GM21367 (cell line): Measurements from ENCODE around the gene WBP1.
"Not testable (repeated sequence)": the region's sequence is repeated elsewhere in the genome, so short reads cannot be mapped to it uniquely, and the experiment has no call there.

Source experiments
- ATAC-seq: cut with Tn5 transposase; IDR thresholded peaks from one replicate; pipeline ENCODE4 v1.9.1; 2021; ENCODE audit not compliant: unreplicated experiment

WBP1 gene

DNA sequence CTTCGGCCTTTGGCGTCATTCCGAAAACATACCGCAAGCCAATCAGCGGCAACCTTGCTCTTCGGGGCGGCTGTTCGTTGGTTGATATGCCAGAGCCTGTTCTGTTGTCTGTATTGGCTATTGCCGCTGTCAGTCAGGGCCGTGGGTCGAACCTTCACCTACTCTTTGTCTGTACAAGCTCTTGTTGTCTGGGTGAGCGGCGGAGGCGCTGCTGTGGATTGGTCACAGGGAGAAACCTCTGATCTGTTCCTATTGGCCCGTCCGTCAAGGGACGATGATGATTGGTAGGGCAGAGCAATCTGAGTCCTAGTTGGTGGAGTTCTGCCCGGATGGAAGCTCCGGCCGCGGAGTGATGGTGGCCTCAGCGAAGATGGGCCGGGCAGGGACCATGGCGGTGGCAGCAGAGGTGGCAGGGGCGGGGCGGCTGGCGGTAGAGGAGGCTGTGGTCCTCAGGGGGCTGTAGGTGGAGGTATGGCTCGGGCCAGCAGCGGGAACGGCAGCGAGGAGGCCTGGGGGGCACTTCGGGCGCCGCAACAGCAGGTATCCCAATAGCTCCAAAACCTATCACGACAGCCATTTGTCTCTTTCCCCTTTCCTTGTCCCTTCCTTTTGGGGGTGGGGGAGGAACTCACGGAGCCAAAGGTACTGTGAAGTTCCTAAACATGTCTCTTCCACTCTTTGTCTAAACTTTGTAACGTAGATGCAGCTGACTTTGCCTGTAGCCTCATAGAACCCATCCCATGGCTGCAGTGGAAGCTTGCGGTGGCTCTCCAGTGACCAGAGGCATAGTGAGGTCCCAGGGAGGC lies at the start of gene WBP1:
Gene WBP1 (plus strand): TSS at position 307 of the 806 bp plus-strand sequence. CDS start 165 bp downstream, at position 472.
- peak; percentile 75 for ATAC-seq

GRCh38 chr2:74413001-74413698 lies 45.1 kb upstream of the WBP1 start:
- ATAC-seq, result no peak

- no peak for ATAC-seq
Observed at GRCh38 chr2:74414441-74414840, 43.8 kb upstream of the WBP1 start.

GRCh38 chr2:74414881-74415761 lies 43.1 kb upstream of the WBP1 start:
- ATAC-seq, result no peak

DNA sequence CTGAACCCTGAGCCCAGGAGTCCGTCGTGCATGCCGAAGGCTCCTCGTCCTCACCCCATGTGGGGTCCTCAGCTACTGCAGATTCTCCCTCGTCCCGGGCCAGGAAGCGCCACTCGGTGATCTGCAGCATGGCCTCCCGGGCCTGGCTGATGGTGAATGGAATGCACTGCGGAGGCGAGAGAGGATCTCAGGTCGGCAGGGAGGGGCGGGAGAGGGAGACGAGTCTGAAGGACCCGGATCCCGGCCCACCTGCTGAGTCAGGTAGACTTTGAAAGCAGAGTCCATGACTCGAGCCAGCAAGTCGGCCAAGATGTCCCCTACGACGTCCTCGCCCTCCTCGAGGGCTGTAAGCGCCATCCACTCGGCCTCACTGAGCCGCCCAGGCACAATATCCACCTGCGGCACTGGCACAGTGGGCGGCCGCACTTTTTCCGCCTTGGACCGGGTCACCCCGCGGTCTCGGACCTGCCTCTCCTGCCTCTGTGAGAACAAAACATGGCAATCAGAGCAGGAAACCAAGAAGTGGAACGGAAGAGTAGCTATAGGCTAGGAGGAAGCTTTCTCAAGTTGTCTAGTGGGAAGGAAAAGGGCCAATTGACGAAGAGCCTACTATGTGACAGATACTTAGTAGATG lies 42.4 kb upstream of the WBP1 start:
- ATAC-seq, result no peak

DNA sequence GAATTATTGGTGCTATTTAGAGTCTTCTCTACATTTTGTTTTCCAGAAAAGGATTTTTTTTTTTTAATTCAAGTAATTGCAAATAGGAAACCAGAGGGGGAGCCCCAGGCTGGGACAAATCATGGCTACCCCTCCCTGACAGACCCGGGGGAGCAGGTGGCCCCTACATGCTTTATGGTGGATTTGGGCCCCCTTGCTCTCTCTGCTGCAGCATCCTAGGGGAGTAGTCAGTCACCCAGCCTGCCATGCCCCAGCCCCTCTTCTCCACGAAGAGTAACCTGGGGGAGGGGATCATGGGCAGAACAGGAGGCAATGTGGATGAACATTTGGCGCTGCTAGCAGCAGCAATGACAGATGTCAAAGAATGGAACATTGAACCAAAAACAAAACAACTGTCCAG lies 41.5 kb upstream of the WBP1 start:
- no peak for ATAC-seq

- ATAC-seq, result no peak
Observed at GRCh38 chr2:74417197-74417596, 41.0 kb upstream of the WBP1 start.

- no peak for ATAC-seq
Observed at GRCh38 chr2:74417763-74418162, 40.5 kb upstream of the WBP1 start.

- no peak for ATAC-seq
Observed at GRCh38 chr2:74418312-74418711, 39.9 kb upstream of the WBP1 start.

DNA sequence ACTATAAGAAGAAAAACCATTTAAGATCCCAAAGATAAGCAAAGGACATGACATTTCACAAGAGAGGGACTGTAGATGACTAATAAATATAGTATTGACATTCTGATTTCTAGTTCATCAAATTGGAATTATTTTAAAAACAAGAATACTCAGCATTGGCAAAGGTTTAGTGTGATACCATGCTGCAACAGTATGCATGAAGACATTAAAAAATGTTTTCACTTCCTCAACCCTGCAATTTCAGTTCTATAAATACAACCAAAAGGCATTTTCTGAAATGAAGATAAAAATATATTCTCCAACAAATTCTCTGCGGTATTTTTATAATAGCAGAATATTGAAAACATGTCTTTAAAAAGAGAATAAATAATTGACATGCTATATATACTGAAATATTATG lies 38.9 kb upstream of the WBP1 start:
- ATAC-seq, result no peak

- ATAC-seq, result no peak
Observed at GRCh38 chr2:74420006-74420405, 38.2 kb upstream of the WBP1 start.

GRCh38 chr2:74420443-74421103 lies 37.7 kb upstream of the WBP1 start:
- not testable (repeated sequence) for ATAC-seq

DNA sequence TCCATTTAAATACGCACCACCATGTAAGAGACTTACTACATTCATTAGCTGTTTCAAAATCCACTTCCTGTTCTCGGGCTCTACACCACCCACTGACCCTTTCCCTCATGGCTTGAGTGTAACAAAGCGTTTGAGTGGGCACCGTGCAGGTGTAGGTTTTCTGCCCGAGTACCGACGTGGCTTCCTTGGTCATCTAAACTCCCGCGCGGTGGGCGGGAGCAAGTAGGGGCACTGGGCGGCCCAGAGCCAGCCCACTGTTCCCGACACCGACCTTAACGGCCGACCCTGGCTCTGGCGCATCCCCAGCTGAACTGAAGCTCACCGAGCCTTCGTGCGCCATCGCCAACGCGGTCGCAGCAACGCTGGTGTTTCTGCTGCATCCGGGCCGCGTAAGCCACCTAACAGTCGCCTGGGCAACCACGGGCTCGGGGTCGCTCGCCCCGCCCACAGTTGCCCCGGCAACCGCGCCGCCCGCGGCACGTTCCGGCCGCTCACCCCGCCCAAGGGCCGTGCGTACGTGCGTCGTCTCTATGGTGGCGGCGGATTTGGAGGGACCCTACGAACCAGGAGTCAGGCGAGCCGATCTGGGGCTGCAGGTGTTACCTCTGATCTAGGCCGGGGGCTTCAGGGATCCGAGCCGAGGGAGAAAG lies 36.9 kb upstream of the WBP1 start, which contains the start of the genes C2orf81 and WDR54:
Gene C2orf81 (minus strand): TSS at position 399 of the 650 bp plus-strand sequence. CDS start 59 bp downstream, at position 340.
Gene WDR54 (plus strand): TSS at position 510 of the 650 bp plus-strand sequence. CDS start 424 bp downstream, outside the sequence.
- peak; percentile 80 for ATAC-seq

GRCh38 chr2:74423231-74424095 lies 34.8 kb upstream of the WBP1 start:
- no peak for ATAC-seq

- ATAC-seq, result no peak
Observed at GRCh38 chr2:74424139-74424992, 33.9 kb upstream of the WBP1 start.

GRCh38 chr2:74424995-74425406 lies 33.2 kb upstream of the WBP1 start:
- ATAC-seq, result no peak

GRCh38 chr2:74425523-74425922 lies 32.7 kb upstream of the WBP1 start:
- no peak for ATAC-seq
